ENCODE measurements around the gene C12orf76. TPM values are rescaled to one million over a fixed set of nuclear protein-coding genes. Genes with fewer than 3 reads are reported as not detected.

The C12orf76 gene
- total RNA-seq, 1 donor = 10.3 TPM

- H3K4me3 ChIP-seq (ENCODE audit: low read depth, low read length) = peak overlapping the region; percentile 84
- no peak for TF ChIP-seq CTCF (IDR thresholded peaks at IDR 0.05; ENCODE audit: insufficient read depth, low read length)
- DNase-seq (ENCODE audit: low read depth) = no peak
Measured at GRCh38 chr12:109995361-109995685, 53.0 kb downstream of the C12orf76 start.

GRCh38 chr12:109994401-109995175 is 53.7 kb downstream of the C12orf76 start:
- H3K4me3 ChIP-seq (ENCODE audit: low read depth, low read length) = peak overlapping the region; percentile 84
- DNase-seq (ENCODE audit: low read depth) = no peak
- TF ChIP-seq CTCF (IDR thresholded peaks at IDR 0.05; ENCODE audit: insufficient read depth, low read length) = no peak

- no peak for TF ChIP-seq CTCF (IDR thresholded peaks at IDR 0.05; ENCODE audit: insufficient read depth, low read length)
- no peak for DNase-seq (ENCODE audit: low read depth)
- H3K4me3 ChIP-seq (ENCODE audit: low read depth, low read length) = no peak overlapping the region
Measured at GRCh38 chr12:109993091-109993490, 55.2 kb downstream of the C12orf76 start.

- TF ChIP-seq CTCF (IDR thresholded peaks at IDR 0.05; ENCODE audit: insufficient read depth, low read length) = no peak
Measured at GRCh38 chr12:109991586-109991985, 56.7 kb downstream of the C12orf76 start.

More at GRCh38 chr12:109991586-109991985, 56.7 kb downstream of the C12orf76 start:
- no peak for DNase-seq (ENCODE audit: low read depth)
- H3K4me3 ChIP-seq (ENCODE audit: low read depth, low read length) = no peak overlapping the region

Small RNA genes lying within 50 kb of the gene (small RNA-seq; reads per million reads assigned to genes)
- not detected for gene AC007546.2

Other genes starting within 250 kb of the C12orf76 start
- 0.25 and 2.1 TPM in 2 replicates for gene TRPV4, start 215.1 kb downstream of the C12orf76 start, total RNA-seq (ENCODE audit: low replicate concordance)
- 15.8 and 55.1 TPM in 2 replicates for gene GLTP, start 168.0 kb downstream of the C12orf76 start, total RNA-seq (ENCODE audit: low replicate concordance)
- 8.4 and 11.5 TPM in 2 replicates for gene TCHP, start 148.2 kb downstream of the C12orf76 start, total RNA-seq (ENCODE audit: low replicate concordance)
- gene GIT2, start 52.2 kb downstream of the C12orf76 start, total RNA-seq (ENCODE audit: low replicate concordance) = 23.6 and 50.8 TPM in 2 replicates
- gene ANKRD13A, start 49.1 kb downstream of the C12orf76 start, total RNA-seq (ENCODE audit: low replicate concordance) = 66.6 and 91.5 TPM in 2 replicates
- gene IFT81, start 75.8 kb upstream of the C12orf76 start, total RNA-seq (ENCODE audit: low replicate concordance) = 20.4 and 30.8 TPM in 2 replicates
- gene ATP2A2, start 232.7 kb upstream of the C12orf76 start, total RNA-seq (ENCODE audit: low replicate concordance) = 99.7 and 139 TPM in 2 replicates

All from fibroblast of the aortic adventitia (primary cell).